ENCODE measurements around the gene KLK5.
"Not testable (repeated sequence)": the region's sequence is repeated elsewhere in the genome, so short reads cannot be mapped to it uniquely, and the experiment has no call there.

KLK5 gene

GRCh38 chr19:50952910-50953309 lies at the start of gene KLK5:
Gene KLK5 (minus strand): TSS chr19:50953038. CDS start chr19:50952657, 381 bp downstream.
- no peak for DNase-seq

GRCh38 chr19:51002089-51002532 lies 49.3 kb upstream of the KLK5 start:
- no peak for DNase-seq

GRCh38 chr19:51001515-51001914 lies 48.7 kb upstream of the KLK5 start, which contains the start of gene KLK8:
Gene KLK8 (minus strand): TSS chr19:51001604. CDS start chr19:51001167, 437 bp downstream.
- DNase-seq = no peak

DNA sequence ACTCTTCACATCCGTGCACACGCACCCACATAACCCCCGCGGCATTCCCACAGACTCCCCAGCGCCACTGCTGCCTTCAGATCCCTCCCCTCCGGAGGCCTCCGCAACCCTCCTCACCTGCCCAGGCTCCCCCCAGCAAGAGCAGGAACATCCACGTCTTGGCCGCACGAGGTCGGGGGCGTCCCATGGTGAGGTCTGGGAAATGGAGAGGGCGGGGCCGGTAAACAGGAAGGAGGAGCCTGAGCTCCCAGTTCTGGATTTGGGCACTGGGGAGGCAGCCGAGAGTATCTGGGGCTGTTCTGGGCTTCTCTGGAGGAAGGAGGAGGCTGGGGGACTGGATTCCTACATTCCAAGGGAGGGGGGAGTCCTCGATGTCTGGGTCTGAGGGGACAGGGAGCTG lies 48.1 kb upstream of the KLK5 start:
- no peak for DNase-seq

GRCh38 chr19:51000426-51000825 lies 47.6 kb upstream of the KLK5 start:
- DNase-seq = no peak

DNA sequence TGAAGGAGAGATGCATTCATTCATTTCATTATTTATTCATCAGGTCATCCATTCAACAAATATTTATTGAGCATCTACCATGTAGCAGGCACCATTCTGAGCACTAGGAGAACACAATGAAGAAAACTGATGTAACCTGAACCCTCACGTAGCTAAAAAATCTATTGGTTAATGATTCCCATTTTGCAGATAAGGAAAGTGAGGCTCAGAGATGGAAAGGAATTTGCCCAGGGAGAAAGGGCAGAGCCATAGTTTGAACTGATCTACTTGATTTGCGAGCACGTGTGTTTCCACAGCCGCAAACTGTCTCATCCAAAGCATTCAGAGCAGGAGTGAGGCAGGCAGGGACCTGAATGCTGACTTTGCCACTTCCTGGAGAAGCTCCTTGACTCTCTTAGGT lies 45.8 kb upstream of the KLK5 start:
- DNase-seq = no peak

GRCh38 chr19:50998061-50998460 lies 45.2 kb upstream of the KLK5 start:
- DNase-seq = no peak

- DNase-seq = no peak
Observed at GRCh38 chr19:50994129-50994528, 41.3 kb upstream of the KLK5 start.

DNA sequence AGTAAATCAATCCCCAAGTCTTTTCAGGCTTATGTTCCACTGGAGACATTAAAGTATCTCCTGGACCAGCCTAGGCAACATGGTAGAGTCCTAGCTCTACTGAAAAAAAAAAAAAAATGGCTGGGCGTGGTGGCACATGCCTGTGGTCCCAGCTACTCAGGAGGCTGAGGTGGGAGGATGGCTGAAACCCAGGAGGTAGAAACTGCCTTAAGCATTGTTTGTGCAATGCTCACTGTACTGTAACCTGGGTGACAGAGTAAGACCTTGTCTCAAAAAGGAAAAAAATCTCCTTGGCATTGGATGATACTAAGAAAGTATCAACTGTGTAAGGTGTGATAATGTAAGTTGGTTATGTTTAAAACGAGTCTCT lies 39.8 kb upstream of the KLK5 start:
- no peak for DNase-seq

GRCh38 chr19:50984416-50984815 lies 31.6 kb upstream of the KLK5 start:
- not testable (repeated sequence) for DNase-seq

DNA sequence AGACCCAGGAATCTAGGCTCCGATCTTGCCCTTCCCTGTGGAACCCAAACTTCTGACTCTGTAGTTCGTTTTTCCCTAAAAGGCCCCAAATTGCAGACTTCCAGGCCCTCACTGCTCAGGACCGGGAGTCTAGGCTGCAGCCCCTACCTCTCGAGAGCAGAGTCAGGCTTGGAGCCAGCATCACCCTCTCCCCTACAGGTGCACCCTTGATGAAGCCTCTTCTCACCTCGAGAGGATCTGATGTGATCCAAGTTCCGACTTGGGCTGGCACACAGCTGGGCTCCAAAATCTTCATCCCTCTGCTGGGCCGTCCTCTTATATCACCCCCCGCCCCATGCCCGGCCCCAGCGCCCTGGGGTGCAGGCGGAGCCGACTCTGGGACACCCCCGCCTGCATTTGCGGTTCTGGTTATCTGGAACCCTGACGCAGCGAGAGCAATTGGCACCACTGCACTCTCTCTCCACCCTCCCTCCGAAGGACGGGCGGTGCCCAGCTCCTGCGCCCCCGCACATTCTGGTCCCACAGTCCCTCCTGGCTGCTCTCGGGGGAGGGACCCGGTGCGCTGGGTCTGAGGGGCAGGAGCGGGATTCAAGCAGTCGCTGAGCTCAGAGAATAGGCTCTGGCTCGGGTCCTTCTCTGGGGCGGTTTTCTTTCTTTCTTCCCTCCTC lies 30.9 kb upstream of the KLK5 start, which contains the start of gene KLK7:
Gene KLK7, minus strand, starts transcription at position 293 of the 668 bp plus-strand sequence. CDS start 1,518 bp downstream, outside the sequence.
- DNase-seq = no peak

DNA sequence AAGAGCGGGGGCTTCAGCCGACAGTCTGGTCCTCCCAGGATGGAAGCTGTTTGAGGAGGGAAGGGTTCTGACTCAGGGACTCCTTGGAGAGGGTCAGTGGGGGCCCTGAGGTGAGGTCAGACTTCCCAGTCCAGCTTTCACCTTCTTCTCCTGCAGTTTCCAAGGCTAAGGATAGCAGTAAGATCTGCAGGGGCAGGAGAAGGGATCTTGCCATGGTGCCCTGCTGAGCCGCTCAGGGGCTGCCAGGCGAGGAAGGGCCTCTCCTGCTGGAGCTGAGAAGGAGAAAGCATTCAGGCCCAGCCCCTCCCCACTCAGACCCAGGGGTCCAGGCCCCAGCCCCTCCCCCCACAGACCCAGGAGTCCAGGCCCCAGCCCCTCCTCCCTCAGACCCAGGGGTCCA lies 29.3 kb upstream of the KLK5 start:
- DNase-seq = no peak

DNA sequence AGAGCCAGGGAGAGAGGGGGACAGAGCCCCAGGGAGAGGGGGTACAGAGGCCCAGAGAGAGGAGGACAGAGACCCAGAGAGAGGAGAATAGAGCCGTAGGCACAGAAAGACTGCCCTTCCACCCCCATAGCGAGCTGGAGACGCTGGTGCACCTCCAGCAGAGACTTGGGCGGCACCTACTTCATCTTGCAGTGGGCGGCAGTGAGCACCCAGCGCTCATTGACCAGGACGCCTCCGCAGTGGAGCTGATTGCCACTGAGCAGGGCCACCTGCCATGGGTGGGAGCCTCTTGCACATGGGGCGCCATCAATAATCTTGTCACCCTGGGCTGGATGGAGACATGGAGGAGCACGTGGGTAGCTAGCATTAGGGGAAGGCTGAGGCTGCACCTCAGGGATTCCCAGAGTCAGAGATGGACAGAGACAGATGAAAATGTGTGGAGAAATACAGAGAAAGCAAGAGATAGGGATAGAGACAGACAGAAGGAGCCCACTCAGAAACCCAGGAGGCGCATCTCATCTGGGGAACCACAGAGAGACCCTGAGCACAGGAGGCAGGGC lies 28.8 kb upstream of the KLK5 start:
- DNase-seq = no peak

- DNase-seq = no peak
Observed at GRCh38 chr19:50980208-50980607, 27.4 kb upstream of the KLK5 start.

DNA sequence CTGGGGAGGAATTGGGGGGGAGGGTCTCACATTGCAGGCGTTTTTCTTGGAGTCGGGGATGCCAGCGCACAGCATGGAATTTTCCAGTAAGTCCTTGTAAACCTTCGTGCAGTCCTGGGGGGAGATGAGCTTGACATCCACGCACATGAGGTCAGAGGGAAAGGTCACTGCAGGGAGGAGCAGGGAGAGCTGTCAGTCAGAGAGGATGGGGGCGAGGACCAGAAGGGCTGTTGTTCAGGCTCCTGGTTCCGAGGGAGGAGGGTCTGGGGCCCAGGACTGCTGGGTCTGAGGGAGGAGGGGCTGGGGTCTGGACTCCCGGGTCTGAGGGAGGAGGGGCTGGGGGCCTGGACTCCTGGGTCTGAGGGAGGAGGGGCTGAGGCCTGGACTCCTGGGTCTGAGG lies 26.9 kb upstream of the KLK5 start:
- DNase-seq = no peak

DNA sequence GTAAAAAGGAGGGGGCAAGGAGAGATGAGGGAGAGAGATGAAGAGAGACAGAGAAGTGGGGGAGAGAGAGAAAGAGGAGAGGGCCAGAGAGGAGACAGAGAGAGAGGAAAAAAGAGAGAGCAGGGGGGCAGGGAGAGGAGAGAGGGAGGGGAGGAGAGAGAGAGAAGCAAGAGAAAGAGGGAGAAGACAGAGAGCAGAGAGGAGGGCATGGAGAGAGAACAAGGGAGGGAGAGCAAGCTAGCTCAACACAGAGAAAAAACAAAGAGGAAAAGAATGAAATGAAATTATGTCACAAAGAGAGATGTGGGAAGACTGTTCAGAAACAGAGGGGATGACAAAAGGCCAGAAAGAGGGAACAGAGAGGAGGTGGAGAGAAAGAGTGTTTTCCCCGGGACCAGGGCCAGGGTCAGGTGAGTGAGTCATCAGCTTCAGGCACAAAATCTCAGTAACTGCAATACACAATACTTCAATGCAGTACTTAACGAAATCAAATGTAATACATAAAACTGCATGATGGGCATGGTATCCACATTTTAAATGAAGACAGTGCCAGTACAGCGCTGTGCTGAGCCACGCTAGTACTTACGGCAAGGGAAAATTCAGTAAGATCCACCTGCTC lies 26.0 kb upstream of the KLK5 start:
- no peak for DNase-seq

DNA sequence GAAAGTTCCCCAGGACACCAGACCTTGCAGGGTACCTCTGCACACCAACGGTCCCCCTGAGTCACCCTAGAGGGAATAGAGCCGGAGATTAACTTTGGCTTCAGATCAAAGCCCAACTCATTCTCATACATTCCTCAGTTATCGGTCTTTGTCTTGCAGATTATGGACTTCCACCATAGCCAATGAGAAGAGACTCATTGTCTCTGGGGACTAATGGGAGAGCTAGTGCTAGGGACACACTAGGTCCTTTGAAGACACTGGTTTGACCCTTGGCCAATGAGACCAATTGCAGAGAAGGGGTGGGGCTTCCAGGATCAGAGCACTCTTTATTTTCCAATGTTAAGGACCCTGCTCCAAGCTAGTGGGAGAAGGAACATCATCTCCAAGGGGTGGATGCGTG lies 24.8 kb upstream of the KLK5 start:
- no peak for DNase-seq

DNA sequence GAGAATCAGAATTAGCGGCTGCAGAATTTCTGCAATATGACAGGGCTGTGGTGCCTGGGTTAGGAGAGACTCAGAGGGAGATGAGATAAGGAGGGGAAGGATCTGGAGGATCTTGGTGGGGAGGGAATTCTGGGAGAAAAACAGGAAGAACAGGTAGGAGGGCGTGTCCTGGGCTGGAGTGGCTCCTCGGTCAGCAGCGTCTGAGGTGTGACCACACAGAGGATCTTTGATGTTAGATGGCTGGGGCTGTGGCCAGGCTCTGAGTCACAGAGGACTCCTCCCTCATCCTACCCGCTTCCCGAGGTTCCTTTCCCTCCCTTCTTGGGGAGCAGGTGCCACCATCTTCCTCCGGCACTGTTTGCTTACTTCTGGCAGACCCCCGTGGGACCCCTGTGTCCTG lies 22.9 kb upstream of the KLK5 start:
- no peak for DNase-seq

DNA sequence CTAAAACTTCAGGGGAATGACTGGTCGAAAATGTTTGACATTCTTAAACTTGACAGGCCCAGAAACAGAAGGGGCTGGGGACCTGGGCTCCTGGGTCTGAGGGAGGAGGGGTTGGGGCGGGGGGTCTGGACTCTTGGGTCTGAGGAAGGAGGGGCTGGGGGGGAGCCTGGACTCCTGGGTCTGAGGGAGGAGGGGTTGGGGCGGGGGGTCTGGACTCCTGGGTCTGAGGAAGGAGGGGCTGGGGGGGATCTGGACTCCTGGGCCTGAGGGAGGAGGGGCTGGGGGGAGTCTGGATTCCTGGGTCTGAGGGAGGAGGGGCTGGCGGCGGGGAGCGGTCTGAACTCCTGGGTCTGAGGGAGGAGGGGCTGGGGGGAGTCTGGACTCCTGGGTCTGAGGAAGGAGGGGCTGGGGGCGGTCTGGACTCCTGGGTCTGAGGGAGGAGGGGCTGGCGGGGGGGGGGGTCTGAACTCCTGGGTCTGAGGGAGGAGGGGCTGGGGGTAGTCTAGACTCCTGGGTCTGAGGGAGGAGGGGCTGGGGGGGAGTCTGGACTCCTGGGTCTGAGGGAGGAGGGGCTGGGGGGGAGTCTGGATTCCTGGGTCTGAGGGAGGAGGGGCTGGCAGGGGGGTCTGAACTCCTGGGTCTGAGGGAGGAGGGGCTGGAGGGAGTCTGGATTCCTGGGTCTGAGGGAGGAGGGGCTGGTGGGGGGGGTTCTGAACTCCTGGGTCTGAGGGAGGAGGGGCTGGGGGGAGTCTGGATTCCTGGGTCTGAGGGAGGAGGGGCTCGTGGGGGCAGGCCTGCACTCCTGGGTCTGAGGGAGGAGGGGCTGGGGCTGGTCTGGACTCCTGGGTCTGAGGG lies 22.1 kb upstream of the KLK5 start:
- DNase-seq = no peak

GRCh38 chr19:50972795-50973376 lies 20.0 kb upstream of the KLK5 start:
- no peak for DNase-seq

DNA sequence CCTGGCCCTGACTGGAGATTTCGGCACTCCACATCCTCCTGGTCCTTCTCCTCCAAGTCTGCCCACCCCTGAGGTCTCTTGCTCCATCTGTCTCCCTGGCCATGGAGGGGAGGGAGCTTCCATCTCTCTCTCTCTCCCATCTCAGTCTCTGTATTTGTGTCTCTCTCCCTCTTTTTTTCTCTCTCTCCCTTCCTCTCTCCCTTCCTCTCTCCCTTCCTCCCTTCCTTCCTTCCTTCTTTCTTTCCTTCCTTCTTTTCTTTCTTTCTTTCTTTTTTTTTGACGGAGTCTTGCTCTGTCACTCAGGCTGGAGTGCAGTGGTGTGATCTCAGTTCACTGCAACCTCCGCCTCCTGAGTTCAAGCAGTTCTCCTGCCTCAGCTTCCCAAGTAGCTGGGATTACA lies 17.0 kb upstream of the KLK5 start:
- DNase-seq = not testable (repeated sequence)

DNA sequence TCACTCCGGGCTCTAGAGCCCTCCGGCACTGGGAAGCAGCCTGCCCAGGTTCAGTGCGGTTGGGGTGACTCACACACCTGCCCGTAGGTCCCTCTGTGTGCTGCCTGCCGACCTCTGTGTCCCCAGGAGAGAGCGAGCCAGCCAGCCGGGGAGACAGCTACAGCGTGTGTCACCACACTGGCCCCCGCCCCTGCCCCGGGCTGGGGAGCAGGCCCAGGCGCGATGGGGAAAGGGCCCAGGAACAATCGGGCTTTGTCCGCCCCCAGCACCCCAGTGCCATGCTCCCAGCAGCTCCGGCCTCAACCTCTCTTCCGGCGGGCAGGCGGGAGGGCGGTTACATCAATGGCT lies 16.5 kb upstream of the KLK5 start, which contains the start of gene KLK6:
Gene KLK6, minus strand, starts transcription at position 179 of the 348 bp plus-strand sequence. CDS start 1,487 bp downstream, outside the sequence.
- no peak for DNase-seq

Measured in stimulated activated naive CD4-positive, alpha-beta T cell (primary cell).